HEK293 (cell line): ENCODE measurements around the gene WNT9B.

Source experiments
- ZBTB1 ChIP-seq: fragments of 450-650 bp; formaldehyde crosslinking; IDR thresholded peaks from 2 replicates; pipeline ENCODE4 v1.5.1; 2016; ENCODE audit warnings: missing biosample characterization, missing genetic modification characterization
- ZBTB7A ChIP-seq: fragments of 450-650 bp; formaldehyde crosslinking; IDR thresholded peaks from 2 replicates; pipeline ENCODE4 v1.5.1; 2016; ENCODE audit warnings: low read depth, missing biosample characterization, missing genetic modification characterization
- ZIC2 ChIP-seq: fragments of 450-650 bp; formaldehyde crosslinking; IDR thresholded peaks from 2 replicates; pipeline ENCODE4 v1.5.1; 2016; ENCODE audit warnings: missing biosample characterization, missing genetic modification characterization
- ZNF354C ChIP-seq: fragments of 450-650 bp; formaldehyde crosslinking; IDR thresholded peaks from 2 replicates; pipeline ENCODE4 v1.5.1; 2016; ENCODE audit warnings: missing biosample characterization, missing genetic modification characterization, low read depth, borderline replicate concordance
- ZNF558 ChIP-seq: fragments of 450-650 bp; formaldehyde crosslinking; IDR thresholded peaks from 2 replicates; pipeline ENCODE4 v1.5.1; 2016; ENCODE audit warnings: missing biosample characterization, missing genetic modification characterization
- ZNF777 ChIP-seq: fragments of 450-650 bp; formaldehyde crosslinking; IDR thresholded peaks from 2 replicates; pipeline ENCODE4 v1.5.1; 2017; ENCODE audit warnings: missing biosample characterization, missing genetic modification characterization, borderline replicate concordance
- TF ChIP-seq, protein P1 (sequence below): fragments of 450-650 bp; formaldehyde crosslinking; IDR thresholded peaks from 2 replicates; pipeline ENCODE4 v1.5.1; 2016; ENCODE audit warnings: missing biosample characterization, missing genetic modification characterization

DNA sequence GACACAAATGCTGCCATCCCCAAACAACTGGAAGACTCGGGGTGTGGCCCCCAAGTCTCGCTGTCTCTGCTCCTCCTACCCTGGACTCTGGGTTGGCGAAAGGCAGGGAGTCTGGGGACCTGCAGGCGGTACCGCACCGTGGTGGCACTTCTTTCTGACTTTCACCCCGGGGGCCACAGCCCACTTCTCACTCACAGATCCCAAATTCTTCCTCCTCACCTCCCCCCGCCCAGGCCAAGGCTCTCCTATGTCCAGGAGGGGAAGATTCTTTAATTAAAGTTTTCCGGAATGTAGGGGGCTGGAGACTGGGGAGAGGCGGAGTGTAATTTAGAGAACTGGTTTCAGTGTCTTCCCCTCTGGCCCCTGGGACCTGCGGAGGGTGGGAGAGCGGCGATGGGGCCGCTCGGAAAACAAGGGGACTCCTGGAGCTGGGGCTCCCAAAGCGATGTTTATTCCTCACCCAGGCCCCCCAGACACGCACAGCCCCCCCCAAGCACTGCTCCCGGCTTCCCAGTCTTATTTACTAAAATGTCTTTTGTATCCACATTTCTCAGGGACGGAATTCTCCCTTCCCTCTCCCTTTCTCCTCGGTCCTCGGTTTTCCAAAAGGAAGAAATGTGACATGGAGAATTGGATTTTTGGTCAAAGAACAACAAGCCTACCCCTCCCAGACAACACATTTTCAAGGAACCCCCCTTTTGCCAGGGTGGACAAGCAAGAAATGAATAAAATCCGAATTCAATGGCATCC lies 34.1 kb upstream of the WNT9B start:
- no peak for TF ChIP-seq ZBTB1 (tag by site-specific recombination)
- no peak for TF ChIP-seq ZIC2 (tag by site-specific recombination)
- no peak for TF ChIP-seq ZBTB7A (tag by site-specific recombination)
- TF ChIP-seq, protein P1, sequence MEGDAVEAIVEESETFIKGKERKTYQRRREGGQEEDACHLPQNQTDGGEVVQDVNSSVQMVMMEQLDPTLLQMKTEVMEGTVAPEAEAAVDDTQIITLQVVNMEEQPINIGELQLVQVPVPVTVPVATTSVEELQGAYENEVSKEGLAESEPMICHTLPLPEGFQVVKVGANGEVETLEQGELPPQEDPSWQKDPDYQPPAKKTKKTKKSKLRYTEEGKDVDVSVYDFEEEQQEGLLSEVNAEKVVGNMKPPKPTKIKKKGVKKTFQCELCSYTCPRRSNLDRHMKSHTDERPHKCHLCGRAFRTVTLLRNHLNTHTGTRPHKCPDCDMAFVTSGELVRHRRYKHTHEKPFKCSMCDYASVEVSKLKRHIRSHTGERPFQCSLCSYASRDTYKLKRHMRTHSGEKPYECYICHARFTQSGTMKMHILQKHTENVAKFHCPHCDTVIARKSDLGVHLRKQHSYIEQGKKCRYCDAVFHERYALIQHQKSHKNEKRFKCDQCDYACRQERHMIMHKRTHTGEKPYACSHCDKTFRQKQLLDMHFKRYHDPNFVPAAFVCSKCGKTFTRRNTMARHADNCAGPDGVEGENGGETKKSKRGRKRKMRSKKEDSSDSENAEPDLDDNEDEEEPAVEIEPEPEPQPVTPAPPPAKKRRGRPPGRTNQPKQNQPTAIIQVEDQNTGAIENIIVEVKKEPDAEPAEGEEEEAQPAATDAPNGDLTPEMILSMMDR (tag by site-specific recombination): no peak
- TF ChIP-seq ZNF777 (tag by site-specific recombination): no peak
- TF ChIP-seq ZNF558 (tag by site-specific recombination): no peak
- TF ChIP-seq ZNF354C (tag by site-specific recombination): no peak
